Osteoblast (primary cell): ENCODE results near the gene XXYLT1. TPM values are rescaled to one million over a fixed set of nuclear protein-coding genes. Genes with fewer than 3 reads are reported as not detected.

Experiments
- DNase-seq: peaks from one replicate; pipeline ENCODE4 v3.0.0; 2011; ENCODE audit warnings: low spot score, mixed read lengths; ENCODE audit not compliant: insufficient read length; ENCODE audit errors: missing footprints
- H2AFZ ChIP-seq: 2 replicates; pipeline ENCODE4 v1.6.0; 2011; ENCODE audit warnings: mild to moderate bottlenecking, low read length
- H3K27ac ChIP-seq: 2 replicates; pipeline ENCODE4 v1.5.1; 2011; ENCODE audit warnings: mild to moderate bottlenecking, low read depth, low read length, moderate library complexity
- H3K27me3 ChIP-seq: 2 replicates; pipeline ENCODE4 v1.6.0; 2012; ENCODE audit warnings: mild to moderate bottlenecking, control low read depth, inconsistent platforms, low read length, moderate library complexity; ENCODE audit not compliant: insufficient read depth
- H3K36me3 ChIP-seq: 2 replicates; pipeline ENCODE4 v1.5.1; 2011; ENCODE audit warnings: mild to moderate bottlenecking, low read length, control low read depth, moderate library complexity; ENCODE audit not compliant: insufficient read depth
- H3K4me1 ChIP-seq: 2 replicates; pipeline ENCODE4 v1.5.1; 2011; ENCODE audit warnings: mild to moderate bottlenecking, low read length, control low read depth, moderate library complexity; ENCODE audit not compliant: insufficient read depth
- H3K4me2 ChIP-seq: 2 replicates; pipeline ENCODE4 v1.6.0; 2011; ENCODE audit warnings: mild to moderate bottlenecking, low read length; ENCODE audit not compliant: insufficient read depth
- H3K4me3 ChIP-seq: fragments of 200-600 bp; sonication (generic); 3 replicates; pipeline ENCODE4 v1.5.1; 2012; ENCODE audit warnings: mild to moderate bottlenecking, low read length, inconsistent platforms; ENCODE audit not compliant: insufficient read depth
- H3K79me2 ChIP-seq: 2 replicates; pipeline ENCODE4 v1.6.0; 2012; ENCODE audit warnings: mild to moderate bottlenecking, low read length, control low read depth, inconsistent platforms; ENCODE audit not compliant: insufficient read depth
- H3K9me3 ChIP-seq: 2 replicates; pipeline ENCODE4 v1.5.1; 2011; ENCODE audit warnings: low read depth, low read length, control low read depth
- H4K20me1 ChIP-seq: 2 replicates; pipeline ENCODE4 v1.6.0; 2012; ENCODE audit warnings: mild to moderate bottlenecking, low read length, control low read depth; ENCODE audit not compliant: insufficient read depth
- CTCF ChIP-seq: IDR thresholded peaks from 2 replicates; pipeline ENCODE4 v1.5.1; 2011; ENCODE audit warnings: mild to moderate bottlenecking, low read depth, low read length, moderate library complexity; ENCODE audit errors: extremely low read depth
- total RNA-seq: library from RNA; depleted of rRNA; stranded (reverse); fragments of >200 nt; gene quantifications from 2 replicates; pipeline ENCODE4 v1.2.3, GENCODE V29; 2012

XXYLT1 gene
- total RNA-seq, 1 donor: 28.2 TPM

- Histone ChIP-seq H3K79me2 (peaks cover 32% of the 10 kb centered on the region), H3K4me2 (no peak overlapping the region), H2AFZ (no peak overlapping the region), H3K36me3 (no peaks in the 10 kb centered on the region), H3K4me3 (no peak overlapping the region), H3K9me3 (no peaks in the 10 kb centered on the region), H3K27me3 (no peaks in the 10 kb centered on the region), H3K27ac (no peak overlapping the region), H3K4me1 (peaks cover 25% of the 10 kb centered on the region), H4K20me1 (no peaks in the 10 kb centered on the region)
- DNase-seq: no peak
- no peak for TF ChIP-seq CTCF
Measured at GRCh38 chr3:195256639-195257453, 14.1 kb downstream of the XXYLT1 start.

DNA sequence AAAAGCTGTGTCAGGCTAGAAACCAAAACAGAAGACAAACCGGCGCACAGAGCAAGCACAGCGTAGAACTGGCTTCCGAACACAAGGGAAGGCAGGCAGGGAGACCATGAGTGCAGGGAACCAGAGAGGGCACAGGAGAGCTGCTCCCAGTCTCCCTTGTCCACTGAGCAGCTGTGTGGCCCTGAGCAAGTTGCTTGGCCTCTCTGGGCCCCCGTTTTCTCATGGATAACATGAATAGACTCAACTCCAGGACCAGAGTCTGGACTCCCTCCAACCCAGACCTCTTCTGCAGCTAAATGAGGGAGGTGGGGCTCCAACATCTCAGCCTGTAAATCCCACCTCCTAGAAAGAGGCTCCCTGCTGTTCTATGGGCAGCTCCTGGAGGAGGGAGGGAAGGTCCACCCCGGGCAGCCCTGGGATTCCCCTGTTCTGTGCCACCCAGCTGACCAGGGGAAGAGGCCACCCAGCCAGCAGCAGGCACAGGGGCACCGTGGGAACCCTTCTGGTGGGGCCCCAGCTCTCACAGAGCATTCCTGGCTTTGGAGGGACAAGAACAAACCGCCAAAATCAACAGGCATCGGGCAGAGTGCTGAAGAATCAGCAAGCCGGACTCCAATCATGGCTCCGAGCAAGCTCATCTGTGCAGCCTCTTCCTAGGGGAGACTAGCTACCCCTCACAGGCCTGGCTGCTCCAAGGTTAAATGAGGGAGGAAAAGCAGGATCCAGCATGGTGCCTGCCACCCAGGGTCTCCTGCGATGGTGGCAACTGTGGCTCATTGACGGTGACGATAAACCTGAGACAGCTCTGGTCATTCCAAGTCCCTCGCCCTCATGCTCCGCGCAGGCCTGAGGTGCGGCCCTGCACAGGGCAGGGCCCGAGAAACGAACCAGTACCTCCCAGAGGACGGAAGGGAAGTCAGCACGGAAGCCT is 15.1 kb downstream of the XXYLT1 start:
- TF ChIP-seq CTCF: no peak
- no peak overlapping the region for H3K4me3 ChIP-seq
- no peak overlapping the region for H2AFZ ChIP-seq
- no peaks in the 10 kb centered on the region for H3K36me3 ChIP-seq
- peaks cover 25% of the 10 kb centered on the region for H3K4me1 ChIP-seq
- H3K4me2 ChIP-seq: no peak overlapping the region
- no peaks in the 10 kb centered on the region for H4K20me1 ChIP-seq
- H3K79me2 ChIP-seq: peaks cover 41% of the 10 kb centered on the region
- H3K27me3 ChIP-seq: no peaks in the 10 kb centered on the region
- H3K9me3 ChIP-seq: no peaks in the 10 kb centered on the region
- DNase-seq: no peak
- no peak overlapping the region for H3K27ac ChIP-seq

GRCh38 chr3:195255176-195255500 is 15.8 kb downstream of the XXYLT1 start:
- H3K27ac ChIP-seq: no peak overlapping the region
- no peaks in the 10 kb centered on the region for H3K36me3 ChIP-seq
- DNase-seq: no peak
- H3K9me3 ChIP-seq: no peaks in the 10 kb centered on the region
- H3K79me2 ChIP-seq: peaks cover 39% of the 10 kb centered on the region
- H2AFZ ChIP-seq: no peak overlapping the region
- no peaks in the 10 kb centered on the region for H3K27me3 ChIP-seq
- H3K4me2 ChIP-seq: no peak overlapping the region
- no peak for TF ChIP-seq CTCF
- H3K4me3 ChIP-seq: no peak overlapping the region
- no peaks in the 10 kb centered on the region for H4K20me1 ChIP-seq
- peaks cover 20% of the 10 kb centered on the region for H3K4me1 ChIP-seq
